HT-29 (cell line): Measurements from ENCODE around the gene POLD1. TPM values are rescaled to one million over a fixed set of nuclear protein-coding genes. Genes with fewer than 3 reads are reported as not detected.

Experiments used
- DNase-seq: peaks from one replicate; pipeline ENCODE4 v3.0.0-alpha.2; 2015; ENCODE audit warnings: low spot score
- total RNA-seq: library from RNA; depleted of rRNA; stranded (reverse); fragments of >200 nt; shearing (Covaris generic); gene quantifications from 2 replicates; pipeline ENCODE4 v1.2.3, GENCODE V29; 2014

Gene POLD1
- total RNA-seq, 1 experiment from 2014 or later, result 256 TPM

- no peak for DNase-seq
Measured at GRCh38 chr19:50418176-50419021, 34.3 kb downstream of the POLD1 start, which contains the start of gene SPIB. Gene SPIB, plus strand, starts transcription at chr19:50418938. Its CDS starts 25 bp downstream, at chr19:50418963.

GRCh38 chr19:50419022-50419579 lies 35.0 kb downstream of the POLD1 start:
- DNase-seq, result no peak

- no peak for DNase-seq
Measured at GRCh38 chr19:50419580-50420035, 35.5 kb downstream of the POLD1 start.

- no peak for DNase-seq
Measured at GRCh38 chr19:50420127-50420526, 36.0 kb downstream of the POLD1 start.

GRCh38 chr19:50420808-50421207 lies 36.7 kb downstream of the POLD1 start:
- no peak for DNase-seq

GRCh38 chr19:50422397-50423278 lies 38.5 kb downstream of the POLD1 start:
- no peak for DNase-seq

- DNase-seq, result no peak
Measured at GRCh38 chr19:50423279-50424113, 39.3 kb downstream of the POLD1 start.

GRCh38 chr19:50425581-50425980 lies 41.4 kb downstream of the POLD1 start:
- DNase-seq, result no peak

GRCh38 chr19:50427318-50427925 lies 43.3 kb downstream of the POLD1 start:
- no peak for DNase-seq

- DNase-seq, result no peak
Measured at GRCh38 chr19:50427997-50428425, 43.9 kb downstream of the POLD1 start.

- no peak for DNase-seq
Measured at GRCh38 chr19:50428772-50429463, 44.8 kb downstream of the POLD1 start.

- DNase-seq, result no peak
Measured at GRCh38 chr19:50430888-50431342, 46.8 kb downstream of the POLD1 start.

GRCh38 chr19:50431343-50432220 lies 47.4 kb downstream of the POLD1 start:
- peak; percentile 91 for DNase-seq

- DNase-seq, result peak; percentile 29
Measured at GRCh38 chr19:50432221-50433028, 48.3 kb downstream of the POLD1 start, which contains the start of gene MYBPC2. Gene MYBPC2, plus strand, starts transcription at chr19:50432892. Its CDS starts 62 bp downstream, at chr19:50432954.

GRCh38 chr19:50433201-50434180 lies 49.3 kb downstream of the POLD1 start:
- no peak for DNase-seq

GRCh38 chr19:50434525-50434924 lies 50.4 kb downstream of the POLD1 start:
- DNase-seq, result no peak

- no peak for DNase-seq
Measured at GRCh38 chr19:50435221-50435620, 51.1 kb downstream of the POLD1 start.
